ENCODE results near the gene KRTAP4-12. TPM values are rescaled to one million over a fixed set of nuclear protein-coding genes. Genes with fewer than 3 reads are reported as not detected.

Gene KRTAP4-12
- total RNA-seq, 1 experiment from 2014 or later, result not detected

Other genes with a start within 250 kb of the KRTAP4-12 start
- 1.5 TPM for gene KRT20, start 238.9 kb downstream of the KRTAP4-12 start, total RNA-seq (2021; ENCODE audit: unreplicated experiment)
- gene KRT23, start 186.5 kb downstream of the KRTAP4-12 start, total RNA-seq (2021; ENCODE audit: unreplicated experiment), result 19.0 TPM
- not detected for gene KRT39, start 157.2 kb downstream of the KRTAP4-12 start, total RNA-seq (2021; ENCODE audit: unreplicated experiment)
- gene KRT40, start 139.9 kb downstream of the KRTAP4-12 start, total RNA-seq (2021; ENCODE audit: unreplicated experiment), result not detected
- not detected for gene KRTAP3-3, start 130.0 kb downstream of the KRTAP4-12 start, total RNA-seq (2021; ENCODE audit: unreplicated experiment)
- gene KRTAP3-2, start 124.3 kb downstream of the KRTAP4-12 start, total RNA-seq (2021; ENCODE audit: unreplicated experiment), result not detected
- not detected for gene KRTAP3-1, start 115.1 kb downstream of the KRTAP4-12 start, total RNA-seq (2021; ENCODE audit: unreplicated experiment)
- gene KRTAP1-5, start 97.0 kb downstream of the KRTAP4-12 start, total RNA-seq (2021; ENCODE audit: unreplicated experiment), result not detected
- gene KRTAP1-4, start 94.0 kb downstream of the KRTAP4-12 start, total RNA-seq (2021; ENCODE audit: unreplicated experiment), result not detected
- not detected for gene KRTAP1-3, start 89.3 kb downstream of the KRTAP4-12 start, total RNA-seq (2021; ENCODE audit: unreplicated experiment)
- gene KRTAP1-1, start 82.7 kb downstream of the KRTAP4-12 start, total RNA-seq (2021; ENCODE audit: unreplicated experiment), result not detected
- gene KRTAP2-1, start 76.9 kb downstream of the KRTAP4-12 start, total RNA-seq (2021; ENCODE audit: unreplicated experiment), result not detected
- 1.2 TPM for gene KRTAP2-2, start 69.0 kb downstream of the KRTAP4-12 start, total RNA-seq (2021; ENCODE audit: unreplicated experiment)
- 6.3 TPM for gene KRTAP2-3, start 64.1 kb downstream of the KRTAP4-12 start, total RNA-seq (2021; ENCODE audit: unreplicated experiment)
- 0.76 TPM for gene KRTAP2-4, start 58.3 kb downstream of the KRTAP4-12 start, total RNA-seq (2021; ENCODE audit: unreplicated experiment)
- gene KRTAP4-7, start 40.0 kb downstream of the KRTAP4-12 start, total RNA-seq (2021; ENCODE audit: unreplicated experiment), result not detected
- gene KRTAP4-8, start 26.0 kb downstream of the KRTAP4-12 start, total RNA-seq (2021; ENCODE audit: unreplicated experiment), result not detected
- not detected for gene KRTAP4-16, start 22.0 kb downstream of the KRTAP4-12 start, total RNA-seq (2021; ENCODE audit: unreplicated experiment)
- not detected for gene KRTAP4-9, start 18.8 kb downstream of the KRTAP4-12 start, total RNA-seq (2021; ENCODE audit: unreplicated experiment)
- gene KRTAP4-11, start 5.8 kb downstream of the KRTAP4-12 start, total RNA-seq (2021; ENCODE audit: unreplicated experiment), result not detected
- gene KRTAP4-6, start 16.4 kb upstream of the KRTAP4-12 start, total RNA-seq (2021; ENCODE audit: unreplicated experiment), result not detected
- gene KRTAP4-5, start 25.6 kb upstream of the KRTAP4-12 start, total RNA-seq (2021; ENCODE audit: unreplicated experiment), result not detected
- gene KRTAP4-4, start 36.6 kb upstream of the KRTAP4-12 start, total RNA-seq (2021; ENCODE audit: unreplicated experiment), result not detected
- not detected for gene KRTAP4-3, start 44.0 kb upstream of the KRTAP4-12 start, total RNA-seq (2021; ENCODE audit: unreplicated experiment)
- gene KRTAP4-2, start 54.0 kb upstream of the KRTAP4-12 start, total RNA-seq (2021; ENCODE audit: unreplicated experiment), result not detected
- gene KRTAP4-1, start 60.7 kb upstream of the KRTAP4-12 start, total RNA-seq (2021; ENCODE audit: unreplicated experiment), result not detected
- gene KRTAP9-1, start 65.7 kb upstream of the KRTAP4-12 start, total RNA-seq (2021; ENCODE audit: unreplicated experiment), result not detected
- not detected for gene KRTAP9-2, start 102.5 kb upstream of the KRTAP4-12 start, total RNA-seq (2021; ENCODE audit: unreplicated experiment)
- not detected for gene KRTAP9-3, start 108.3 kb upstream of the KRTAP4-12 start, total RNA-seq (2021; ENCODE audit: unreplicated experiment)
- gene KRTAP9-8, start 113.8 kb upstream of the KRTAP4-12 start, total RNA-seq (2021; ENCODE audit: unreplicated experiment), result not detected
- not detected for gene KRTAP9-4, start 125.5 kb upstream of the KRTAP4-12 start, total RNA-seq (2021; ENCODE audit: unreplicated experiment)
- not detected for gene KRTAP9-9, start 131.2 kb upstream of the KRTAP4-12 start, total RNA-seq (2021; ENCODE audit: unreplicated experiment)
- gene KRTAP9-6, start 141.2 kb upstream of the KRTAP4-12 start, total RNA-seq (2021; ENCODE audit: unreplicated experiment), result not detected
- not detected for gene KRTAP9-7, start 151.5 kb upstream of the KRTAP4-12 start, total RNA-seq (2021; ENCODE audit: unreplicated experiment)
- 0.22 TPM for gene KRTAP29-1, start 178.7 kb upstream of the KRTAP4-12 start, total RNA-seq (2021; ENCODE audit: unreplicated experiment)
- gene KRTAP16-1, start 185.1 kb upstream of the KRTAP4-12 start, total RNA-seq (2021; ENCODE audit: unreplicated experiment), result not detected
- gene KRTAP17-1, start 191.5 kb upstream of the KRTAP4-12 start, total RNA-seq (2021; ENCODE audit: unreplicated experiment), result not detected
- not detected for gene KRT33A, start 226.6 kb upstream of the KRTAP4-12 start, total RNA-seq (2021; ENCODE audit: unreplicated experiment)
- gene KRT33B, start 245.6 kb upstream of the KRTAP4-12 start, total RNA-seq (2021; ENCODE audit: unreplicated experiment), result not detected